Panc1 (cell line): ENCODE results near the gene C1orf50. TPM values are rescaled to one million over a fixed set of nuclear protein-coding genes. Genes with fewer than 3 reads are reported as not detected.

Experiments used
- ATAC-seq: fragments of 200-7000 bp; cut with Tn5 transposase; 2 replicates; pipeline ENCODE4 v1.9.1; 2020; ENCODE audit warnings: mild to moderate bottlenecking, moderate library complexity
- BruUV-seq: library from RNA; stranded (reverse); fragments of 400-500 nt; replicated peaks from 2 replicates; lab custom pipeline; 2021; lab: Mats Ljungman, UMichigan
- CTCF ChIA-PET: fragments of 300-600 bp; sonication (Branson Sonifier 250); formaldehyde crosslinking; loops from one replicate; lab custom pipeline; 2022; ENCODE audit warnings: antibody characterized with exemption; lab: Charles Lee
- POLR2A ChIA-PET: fragments of 300-600 bp; sonication (Branson Sonifier 250); formaldehyde crosslinking; loops from one replicate; lab custom pipeline; 2022; ENCODE audit warnings: antibody characterized with exemption; lab: Charles Lee
- DNase-seq: peaks from one replicate; pipeline ENCODE4 v3.0.0-alpha.2; 2010; ENCODE audit warnings: low read depth, low spot score
- H3K27ac ChIP-seq: 2 replicates; pipeline ENCODE4 v1.5.1; 2011; ENCODE audit warnings: mild to moderate bottlenecking, low read length, inconsistent platforms
- H3K27me3 ChIP-seq: fragments of 200-500 bp; sonication (Bioruptor generic); 2 replicates; pipeline ENCODE4 v1.6.0; 2014; ENCODE audit warnings: low read length, inconsistent platforms; ENCODE audit not compliant: control insufficient read depth, insufficient read depth
- H3K36me3 ChIP-seq: fragments of 200-500 bp; sonication (Bioruptor generic); 2 replicates; pipeline ENCODE4 v1.5.1; 2014; ENCODE audit warnings: inconsistent platforms, mild to moderate bottlenecking, low read length, moderate library complexity; ENCODE audit not compliant: control insufficient read depth, insufficient read depth
- H3K4me1 ChIP-seq: 2 replicates; pipeline ENCODE4 v1.5.1; 2011; ENCODE audit warnings: inconsistent platforms, mild to moderate bottlenecking, low read length, moderate library complexity; ENCODE audit not compliant: control insufficient read depth, insufficient read depth
- H3K4me3 ChIP-seq, 2 experiments: 2 replicates each; pipeline ENCODE4 v1.5.1; 2011 to 2012; ENCODE audit warnings: low read depth in 2 of 2, low read length in 2 of 2, mild to moderate bottlenecking in 2 of 2, inconsistent platforms in 1 of 2, moderate library complexity in 1 of 2
- H3K9me3 ChIP-seq: fragments of 200-500 bp; sonication (Bioruptor generic); 2 replicates; pipeline ENCODE4 v1.5.1; 2014; ENCODE audit warnings: low read depth, mild to moderate bottlenecking, inconsistent platforms, low read length, moderate library complexity; ENCODE audit not compliant: control insufficient read depth, insufficient read depth
- POLR2AphosphoS5 ChIP-seq: IDR thresholded peaks from 2 replicates; pipeline ENCODE4 v1.6.1; 2012; ENCODE audit warnings: mild to moderate bottlenecking, low read depth, low read length, moderate library complexity
- SIN3A ChIP-seq: IDR thresholded peaks from 2 replicates; pipeline ENCODE4 v1.6.1; 2012; ENCODE audit warnings: low read depth, mild to moderate bottlenecking, low read length, moderate library complexity, borderline replicate concordance; ENCODE audit not compliant: insufficient read depth
- TCF7L2 ChIP-seq: IDR thresholded peaks from 2 replicates; pipeline ENCODE4 v1.6.1; 2011; ENCODE audit warnings: mild to moderate bottlenecking, low read depth, low read length, inconsistent platforms
- in situ Hi-C: cut with HindIII; loops from 2 replicates; pipeline ENCODE4 v1.10.0; 2016; ENCODE audit warnings: low sequenced_read_pairs, low pct_unique_long_range_greater_than_20kb
- intact Hi-C: fragments of 100-400 bp; cut with micrococcal nuclease; formaldehyde crosslinking; loops from one replicate; pipeline ENCODE4 v1.10.0; 2022; ENCODE audit not compliant: unreplicated experiment
- total RNA-seq: library from RNA; stranded (reverse); gene quantifications from one replicate; pipeline ENCODE4 v1.2.1, GENCODE V29; 2021; ENCODE audit not compliant: unreplicated experiment
- TF ChIP-seq, protein P1 (sequence below): fragments of 450-650 bp; IDR thresholded peaks from 2 replicates; pipeline ENCODE4 v1.5.1; 2017; ENCODE audit warnings: mild to moderate bottlenecking
- TF ChIP-seq, protein P2 (sequence below), 2 experiments: IDR thresholded peaks; 2 replicates each; pipeline ENCODE4 v1.6.1; 2011 to 2012; ENCODE audit warnings: low read depth in 2 of 2, control low read depth in 1 of 2, low read length in 1 of 2, mild to moderate bottlenecking in 1 of 2, moderate library complexity in 1 of 2; ENCODE audit not compliant: insufficient read depth in 1 of 2

The C1orf50 gene
- total RNA-seq, 1 experiment from 2014 or later: 5.8 TPM

DNA sequence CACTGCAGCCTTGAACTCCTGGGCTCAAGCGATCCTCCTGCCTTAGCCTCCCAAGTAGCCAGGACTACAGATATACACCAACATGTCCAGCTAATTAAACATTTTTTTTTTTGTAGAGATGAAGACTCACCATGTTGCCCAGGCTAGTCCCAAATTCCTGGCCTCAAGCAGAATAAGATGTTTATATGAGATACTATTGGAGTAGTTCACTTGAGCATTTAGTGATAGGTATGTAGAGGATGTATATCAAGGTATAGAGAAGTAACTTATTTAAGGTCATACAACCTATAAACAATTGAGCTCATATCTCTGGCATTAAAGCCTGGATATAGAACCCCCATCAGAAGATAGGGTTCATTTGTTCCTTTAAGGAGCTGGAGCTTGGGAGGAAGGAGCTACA lies 13.1 kb downstream of the C1orf50 start:
- in situ Hi-C loops: no loop called here
- BruUV-seq: no TSS peak

DNA sequence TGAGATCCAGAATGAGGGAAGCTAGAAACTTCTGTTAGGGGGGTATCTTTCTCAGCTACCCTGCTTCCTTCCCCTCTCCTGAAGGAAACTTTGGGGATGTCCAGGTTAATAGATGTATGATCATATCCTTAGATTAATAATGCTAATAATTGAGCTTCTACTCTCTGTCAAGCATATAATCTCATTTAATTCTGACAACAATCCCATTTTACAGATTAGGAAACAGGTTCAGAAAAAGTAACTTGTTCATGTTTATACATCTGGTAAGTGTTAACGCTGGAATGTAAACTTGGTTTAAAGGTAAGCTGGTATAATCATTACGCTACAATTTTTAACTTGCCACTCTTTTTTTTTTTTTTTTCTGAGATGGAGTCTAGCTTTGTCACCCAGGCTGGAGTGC lies 16.0 kb downstream of the C1orf50 start:
- Histone ChIP-seq H3K9me3 (no peaks in the 10 kb centered on the region), H3K36me3 (no peaks in the 10 kb centered on the region), H3K27me3 (no peaks in the 10 kb centered on the region), H3K27ac (no peak overlapping the region), H3K4me3 (no peak overlapping the region), H3K4me1 (no peaks in the 10 kb centered on the region)
- ChIA-PET CTCF (no interaction called here), POLR2A (no interaction called here)
- DNase-seq (no peak), ATAC-seq (no peak)
- intact Hi-C loops (no loop called here), in situ Hi-C loops (no loop called here)
- BruUV-seq: no TSS peak
- TF ChIP-seq SIN3A (no peak), TCF7L2 (no peak), POLR2AphosphoS5 (no peak)
- TF ChIP-seq, protein P1, sequence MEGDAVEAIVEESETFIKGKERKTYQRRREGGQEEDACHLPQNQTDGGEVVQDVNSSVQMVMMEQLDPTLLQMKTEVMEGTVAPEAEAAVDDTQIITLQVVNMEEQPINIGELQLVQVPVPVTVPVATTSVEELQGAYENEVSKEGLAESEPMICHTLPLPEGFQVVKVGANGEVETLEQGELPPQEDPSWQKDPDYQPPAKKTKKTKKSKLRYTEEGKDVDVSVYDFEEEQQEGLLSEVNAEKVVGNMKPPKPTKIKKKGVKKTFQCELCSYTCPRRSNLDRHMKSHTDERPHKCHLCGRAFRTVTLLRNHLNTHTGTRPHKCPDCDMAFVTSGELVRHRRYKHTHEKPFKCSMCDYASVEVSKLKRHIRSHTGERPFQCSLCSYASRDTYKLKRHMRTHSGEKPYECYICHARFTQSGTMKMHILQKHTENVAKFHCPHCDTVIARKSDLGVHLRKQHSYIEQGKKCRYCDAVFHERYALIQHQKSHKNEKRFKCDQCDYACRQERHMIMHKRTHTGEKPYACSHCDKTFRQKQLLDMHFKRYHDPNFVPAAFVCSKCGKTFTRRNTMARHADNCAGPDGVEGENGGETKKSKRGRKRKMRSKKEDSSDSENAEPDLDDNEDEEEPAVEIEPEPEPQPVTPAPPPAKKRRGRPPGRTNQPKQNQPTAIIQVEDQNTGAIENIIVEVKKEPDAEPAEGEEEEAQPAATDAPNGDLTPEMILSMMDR: no peak
- TF ChIP-seq, protein P2, sequence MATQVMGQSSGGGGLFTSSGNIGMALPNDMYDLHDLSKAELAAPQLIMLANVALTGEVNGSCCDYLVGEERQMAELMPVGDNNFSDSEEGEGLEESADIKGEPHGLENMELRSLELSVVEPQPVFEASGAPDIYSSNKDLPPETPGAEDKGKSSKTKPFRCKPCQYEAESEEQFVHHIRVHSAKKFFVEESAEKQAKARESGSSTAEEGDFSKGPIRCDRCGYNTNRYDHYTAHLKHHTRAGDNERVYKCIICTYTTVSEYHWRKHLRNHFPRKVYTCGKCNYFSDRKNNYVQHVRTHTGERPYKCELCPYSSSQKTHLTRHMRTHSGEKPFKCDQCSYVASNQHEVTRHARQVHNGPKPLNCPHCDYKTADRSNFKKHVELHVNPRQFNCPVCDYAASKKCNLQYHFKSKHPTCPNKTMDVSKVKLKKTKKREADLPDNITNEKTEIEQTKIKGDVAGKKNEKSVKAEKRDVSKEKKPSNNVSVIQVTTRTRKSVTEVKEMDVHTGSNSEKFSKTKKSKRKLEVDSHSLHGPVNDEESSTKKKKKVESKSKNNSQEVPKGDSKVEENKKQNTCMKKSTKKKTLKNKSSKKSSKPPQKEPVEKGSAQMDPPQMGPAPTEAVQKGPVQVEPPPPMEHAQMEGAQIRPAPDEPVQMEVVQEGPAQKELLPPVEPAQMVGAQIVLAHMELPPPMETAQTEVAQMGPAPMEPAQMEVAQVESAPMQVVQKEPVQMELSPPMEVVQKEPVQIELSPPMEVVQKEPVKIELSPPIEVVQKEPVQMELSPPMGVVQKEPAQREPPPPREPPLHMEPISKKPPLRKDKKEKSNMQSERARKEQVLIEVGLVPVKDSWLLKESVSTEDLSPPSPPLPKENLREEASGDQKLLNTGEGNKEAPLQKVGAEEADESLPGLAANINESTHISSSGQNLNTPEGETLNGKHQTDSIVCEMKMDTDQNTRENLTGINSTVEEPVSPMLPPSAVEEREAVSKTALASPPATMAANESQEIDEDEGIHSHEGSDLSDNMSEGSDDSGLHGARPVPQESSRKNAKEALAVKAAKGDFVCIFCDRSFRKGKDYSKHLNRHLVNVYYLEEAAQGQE (IDR thresholded peaks at IDR 0.05; ENCODE audit: insufficient read depth in 1 of 2, low read depth in 2 of 2, low read length in 1 of 2): no peak

More for the DNA sequence above, 13.1 kb downstream of the C1orf50 start:
- Histone ChIP-seq H3K4me1 (no peaks in the 10 kb centered on the region), H3K27ac (no peak overlapping the region), H3K36me3 (peaks cover 3% of the 10 kb centered on the region; the same call in 1 of the 2 replicates), H3K27me3 (no peaks in the 10 kb centered on the region), H3K9me3 (no peaks in the 10 kb centered on the region), H3K4me3 (no peak overlapping the region)
- DNase-seq (no peak), ATAC-seq (no peak)
- ChIA-PET POLR2A (interaction anchor here (0.7 kb wide), 1 partner anchor 21 kb away, joined by 3 read pairs; no protein-coding TSS in a partner anchor), CTCF (interaction anchor here (0.5 to 0.7 kb wide), 2 partner anchors 23 to 55 kb away, joined by 3 read pairs; no protein-coding TSS in a partner anchor)
- TF ChIP-seq TCF7L2 (no peak), POLR2AphosphoS5 (no peak), SIN3A (no peak)
- TF ChIP-seq, protein P2 (IDR thresholded peaks at IDR 0.05; ENCODE audit: insufficient read depth in 1 of 2, low read depth in 2 of 2, low read length in 1 of 2): no peak
- TF ChIP-seq, protein P1: no peak
- intact Hi-C loops: no loop called here
